Hematopoietic multipotent progenitor cell treated with erythropoietin and hydrocortisone succinate and interleukin-3 and kit ligand, for 17 days (in vitro differentiated cells): Measurements from ENCODE around the gene ARPC2.
"Not testable (repeated sequence)": the region's sequence is repeated elsewhere in the genome, so short reads cannot be mapped to it uniquely, and the experiment has no call there.

Experiments used
- DNase-seq: peaks from one replicate; pipeline ENCODE4 v3.0.0-alpha.2; 2015; ENCODE audit warnings: low spot score

The ARPC2 gene

DNA sequence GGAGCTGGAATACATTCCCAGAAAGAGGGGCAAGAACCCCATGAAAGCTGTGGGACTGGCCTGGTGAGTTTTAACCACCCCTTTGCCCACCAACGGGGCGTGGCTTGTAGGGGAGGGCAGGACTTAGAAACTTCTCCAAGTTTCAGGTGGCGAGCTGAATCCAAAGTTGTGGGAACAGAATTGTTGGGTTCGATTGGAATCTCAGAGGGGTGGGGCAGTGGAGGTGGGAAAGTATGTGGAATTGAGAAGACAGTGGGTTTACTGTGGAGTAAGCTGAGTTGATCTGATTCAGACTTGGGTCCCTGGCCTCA is 54.5 kb downstream of the ARPC2 start:
- peak; percentile 40 for DNase-seq

DNA sequence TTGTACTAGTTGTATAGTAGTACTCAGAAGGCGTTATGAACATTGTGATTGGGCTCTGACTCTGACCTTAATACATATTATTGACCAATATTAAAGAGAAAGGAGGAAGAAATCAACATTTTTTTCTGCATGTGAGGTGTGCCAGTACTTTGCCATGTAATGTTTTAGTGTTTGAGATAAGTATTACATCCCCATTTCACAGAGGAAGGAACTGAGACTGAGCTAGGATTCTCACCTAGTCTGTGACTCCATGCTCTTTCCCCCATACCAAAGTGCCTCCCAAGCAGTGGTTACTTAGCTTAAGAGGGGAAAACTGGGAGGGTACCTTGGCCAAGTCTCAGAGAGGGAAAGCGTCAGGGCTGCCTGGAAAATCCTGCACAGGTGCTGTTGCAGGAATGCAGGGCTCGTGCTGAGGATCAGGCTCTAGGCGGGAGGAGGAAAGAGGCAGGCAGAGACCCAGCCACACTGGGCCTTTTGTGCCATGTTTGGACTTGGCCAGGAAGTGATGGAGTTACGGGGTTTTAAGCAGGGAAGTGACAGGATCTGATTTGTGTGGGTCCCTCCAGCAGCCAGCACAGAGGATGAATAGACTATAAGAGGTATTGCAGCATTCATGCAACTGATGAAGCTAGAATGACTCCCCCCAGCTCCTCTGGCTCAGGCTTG is 55.0 kb downstream of the ARPC2 start:
- peak; percentile 31 for DNase-seq

DNA sequence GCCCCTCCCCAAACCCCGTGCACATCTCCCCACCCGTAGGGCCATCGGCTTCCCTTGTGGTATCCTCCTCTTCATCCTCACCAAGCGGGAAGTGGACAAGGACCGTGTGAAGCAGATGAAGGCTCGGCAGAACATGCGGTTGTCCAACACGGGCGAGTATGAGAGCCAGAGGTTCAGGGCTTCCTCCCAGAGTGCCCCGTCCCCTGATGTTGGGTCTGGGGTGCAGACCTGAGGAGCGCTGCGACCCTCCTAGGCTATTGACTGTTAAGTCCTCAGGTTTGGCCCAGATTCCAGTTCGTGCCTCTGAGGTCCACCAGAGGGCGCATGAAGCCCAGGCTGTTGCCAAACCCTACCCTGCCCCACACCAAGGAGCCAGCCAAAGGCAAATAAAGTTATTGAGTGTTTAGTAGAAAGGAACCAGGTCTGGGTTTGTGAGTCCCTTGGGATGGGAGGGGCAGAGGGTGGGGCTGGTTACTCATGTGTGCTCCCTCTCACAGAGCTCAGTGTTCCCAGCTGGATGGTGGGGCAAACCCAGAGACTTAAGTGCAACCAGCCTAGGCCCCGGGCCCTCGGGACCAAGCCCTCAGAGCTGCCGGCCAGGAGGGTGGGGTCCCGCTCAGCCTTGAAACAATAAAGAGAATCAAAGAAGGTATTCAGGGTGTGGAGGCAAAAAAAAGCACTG is 55.7 kb downstream of the ARPC2 start:
- DNase-seq, result peak; percentile 93

DNA sequence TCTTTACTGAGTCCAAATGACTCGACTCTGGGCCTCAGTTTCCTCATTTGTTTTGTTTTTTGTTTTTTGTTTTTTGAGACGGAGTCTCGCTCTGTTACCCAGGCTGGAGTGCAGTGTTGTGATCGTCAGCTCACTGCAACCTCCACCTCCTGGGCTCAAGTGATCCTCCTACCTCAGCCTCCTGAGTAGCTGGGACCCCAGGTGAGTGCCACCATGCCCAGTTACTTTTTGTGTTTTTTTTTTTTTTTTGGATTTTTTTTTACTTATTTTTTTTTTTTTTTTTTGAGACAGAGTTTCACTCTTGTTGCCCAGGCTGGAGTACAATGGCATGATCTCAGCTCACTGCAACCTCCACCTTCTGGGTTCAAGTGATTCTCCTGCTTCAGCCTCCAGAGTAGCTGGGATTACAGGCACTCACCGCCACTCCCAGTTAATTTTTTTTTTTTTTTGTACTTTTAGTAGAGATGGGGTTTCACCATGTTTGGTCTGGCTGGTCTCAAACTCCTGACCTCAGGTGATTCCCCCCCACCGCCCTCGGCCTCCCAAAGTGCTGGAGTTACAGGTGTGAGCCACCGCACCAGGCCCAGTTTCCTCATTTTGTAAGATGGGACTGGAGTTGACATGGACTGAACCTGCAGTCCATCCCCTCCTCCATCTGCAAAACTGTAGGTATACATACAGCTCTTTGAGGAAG is 56.4 kb downstream of the ARPC2 start:
- not testable (repeated sequence) for DNase-seq

DNA sequence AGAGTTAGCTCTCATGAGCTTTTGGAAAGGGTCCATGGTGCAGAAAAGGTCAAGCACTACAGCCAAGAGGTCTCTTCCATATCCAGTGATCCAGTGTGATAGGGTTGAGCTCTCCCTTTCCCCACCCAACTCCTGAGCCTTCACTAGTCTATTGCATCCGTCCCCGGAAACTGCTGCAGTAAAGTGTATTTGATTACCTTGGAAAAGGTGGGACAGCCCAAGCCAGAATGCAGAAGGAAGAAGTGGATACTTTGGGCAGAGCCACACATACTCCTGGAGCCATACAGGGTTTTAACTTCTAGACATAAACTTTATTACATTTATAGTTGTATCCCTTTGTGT is 56.9 kb downstream of the ARPC2 start:
- DNase-seq, result no peak

DNA sequence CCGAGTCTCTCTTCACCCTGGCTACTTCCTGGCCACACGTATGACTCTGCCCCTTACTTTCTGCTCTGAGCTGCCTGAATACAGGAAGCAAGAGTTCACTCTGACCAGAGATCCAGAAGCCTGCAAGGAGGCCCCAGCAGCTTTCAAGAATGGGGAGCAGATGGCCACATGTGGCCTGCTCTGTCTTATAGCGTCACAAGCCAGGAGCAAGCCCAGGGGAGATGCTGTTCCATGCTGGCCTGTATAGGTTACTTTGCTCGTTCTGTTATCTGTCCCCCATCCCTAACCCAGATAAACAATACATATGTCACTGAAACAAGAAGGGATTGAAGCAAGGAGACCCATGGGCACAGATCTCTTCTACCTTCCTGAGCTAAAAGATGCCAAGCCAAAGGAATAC is 57.6 kb downstream of the ARPC2 start:
- DNase-seq, result no peak

DNA sequence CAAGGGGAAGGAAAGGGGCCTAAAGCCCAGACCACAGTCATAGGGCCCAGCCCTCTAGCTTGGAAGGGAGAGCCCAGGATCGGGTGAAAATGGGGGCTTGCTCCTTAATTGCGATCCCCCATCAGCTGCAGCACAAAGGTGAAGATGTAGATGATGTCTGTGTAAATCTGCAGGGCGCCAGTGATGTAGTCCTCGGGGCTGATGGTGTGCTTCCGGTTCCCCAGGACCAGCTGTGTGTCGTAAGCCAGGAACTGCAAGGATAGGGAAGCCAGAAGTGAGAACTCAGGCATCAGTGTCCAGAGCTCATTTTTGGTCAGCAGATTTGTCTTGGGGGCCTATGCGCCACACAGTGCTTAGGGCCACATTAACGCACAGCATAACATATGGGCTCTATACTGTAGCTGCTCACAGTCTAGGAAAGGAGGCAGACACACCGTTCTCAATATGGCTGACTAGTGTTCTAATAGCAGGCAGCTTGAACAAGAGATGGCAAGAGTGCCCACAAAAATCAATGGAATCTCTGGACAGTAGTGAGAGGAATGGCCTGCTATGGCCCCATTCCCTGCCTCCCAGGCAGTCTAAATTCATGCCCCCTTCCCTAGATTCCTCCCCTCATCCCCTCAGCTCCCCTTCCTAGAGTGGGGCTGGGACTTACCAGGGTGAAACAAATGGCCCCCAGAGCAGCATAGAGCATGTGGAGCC is 58.5 kb downstream of the ARPC2 start:
- no peak for DNase-seq

DNA sequence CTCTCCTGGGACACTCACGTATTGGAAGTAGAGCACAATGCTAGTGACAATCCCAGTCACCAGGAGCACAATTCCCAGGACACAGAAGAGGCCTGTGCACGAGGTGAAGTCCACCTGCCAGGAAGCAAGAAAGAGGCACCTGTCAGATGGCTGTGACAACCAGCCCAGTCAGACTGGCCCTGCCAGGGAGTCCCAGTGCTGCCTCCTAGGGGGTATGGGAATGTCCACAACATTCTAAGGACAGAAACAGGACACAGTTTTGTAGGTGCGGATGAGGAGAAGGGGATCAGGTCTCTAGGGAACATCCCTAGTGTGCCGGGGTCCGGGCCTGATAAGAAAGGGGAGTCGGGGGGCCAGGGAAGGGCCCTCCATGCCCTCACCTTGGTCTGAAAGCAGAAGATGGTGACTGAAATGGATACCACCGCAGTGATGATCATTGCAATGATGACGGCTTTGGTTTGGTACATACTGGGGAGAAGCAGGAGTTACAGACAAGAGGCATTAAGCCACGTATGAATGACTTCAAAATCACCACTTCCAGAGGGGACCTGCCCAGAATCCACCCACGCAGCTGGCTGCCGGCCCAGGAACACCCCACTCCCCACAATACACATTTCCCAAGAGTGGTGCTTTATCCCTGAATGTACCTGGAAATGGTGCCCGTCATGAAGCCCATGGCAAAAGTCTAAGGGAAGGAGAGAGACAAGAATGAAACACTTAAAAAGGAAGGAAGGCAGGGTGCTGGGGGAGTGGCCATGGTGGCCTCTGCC is 60.2 kb downstream of the ARPC2 start:
- no peak for DNase-seq

DNA sequence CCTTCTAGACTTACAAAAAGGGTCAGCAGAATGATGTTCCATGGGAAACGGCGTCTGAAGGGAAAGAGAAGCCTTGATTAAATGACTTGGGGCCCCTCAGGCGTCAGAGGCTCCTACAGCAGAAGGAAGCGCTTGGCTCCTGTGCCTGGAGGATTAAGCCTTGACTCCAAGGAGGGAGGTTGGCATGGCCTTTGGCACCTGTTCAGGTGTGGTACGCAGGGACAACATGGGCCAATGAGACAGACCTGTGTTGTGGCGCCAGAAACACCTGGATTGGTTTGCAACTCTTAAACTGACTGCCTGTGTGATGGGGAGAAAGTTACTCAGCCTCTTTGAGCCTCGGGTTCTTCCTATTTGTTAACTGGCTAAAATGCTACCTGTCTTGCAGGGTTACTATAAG is 60.9 kb downstream of the ARPC2 start:
- DNase-seq, result no peak

DNA sequence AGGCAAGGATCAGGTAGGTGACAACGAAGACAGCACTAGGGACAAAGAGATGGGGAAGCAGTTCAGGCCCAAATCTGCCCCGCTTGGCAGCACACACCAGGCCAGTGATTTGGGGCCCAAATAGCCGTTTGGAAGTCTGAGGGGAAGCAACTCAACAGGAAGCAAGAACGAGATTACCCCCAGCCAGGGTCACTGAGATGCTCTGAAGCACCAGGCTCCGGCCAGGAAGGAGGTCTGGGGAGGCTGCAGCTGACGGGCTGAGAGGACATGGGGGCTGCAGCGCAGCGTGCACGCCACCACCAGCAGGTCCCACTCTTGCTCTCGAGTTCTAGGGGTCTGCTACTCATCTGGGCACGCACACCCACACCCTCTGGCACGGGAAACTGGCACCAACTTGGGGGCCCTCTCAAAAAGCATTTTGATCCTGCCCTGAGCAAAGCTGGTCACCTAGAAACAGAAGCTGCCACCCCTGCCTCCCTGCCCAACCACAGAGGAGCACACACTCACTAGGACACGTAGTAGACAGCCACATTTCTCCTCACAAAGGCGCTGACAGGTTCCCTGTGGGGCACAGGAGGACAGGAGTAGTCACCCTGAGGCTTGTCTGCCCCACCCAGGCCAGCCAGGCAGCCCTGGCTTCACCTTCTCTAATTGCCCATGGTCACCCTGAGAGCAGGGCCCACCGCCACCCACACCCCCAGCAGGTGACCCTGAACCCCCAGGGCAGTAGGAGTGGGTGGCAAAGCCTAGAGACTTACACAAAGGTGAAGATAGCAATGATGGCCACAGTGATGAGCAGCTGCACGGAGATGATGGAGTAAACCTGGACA is 61.8 kb downstream of the ARPC2 start:
- no peak for DNase-seq

DNA sequence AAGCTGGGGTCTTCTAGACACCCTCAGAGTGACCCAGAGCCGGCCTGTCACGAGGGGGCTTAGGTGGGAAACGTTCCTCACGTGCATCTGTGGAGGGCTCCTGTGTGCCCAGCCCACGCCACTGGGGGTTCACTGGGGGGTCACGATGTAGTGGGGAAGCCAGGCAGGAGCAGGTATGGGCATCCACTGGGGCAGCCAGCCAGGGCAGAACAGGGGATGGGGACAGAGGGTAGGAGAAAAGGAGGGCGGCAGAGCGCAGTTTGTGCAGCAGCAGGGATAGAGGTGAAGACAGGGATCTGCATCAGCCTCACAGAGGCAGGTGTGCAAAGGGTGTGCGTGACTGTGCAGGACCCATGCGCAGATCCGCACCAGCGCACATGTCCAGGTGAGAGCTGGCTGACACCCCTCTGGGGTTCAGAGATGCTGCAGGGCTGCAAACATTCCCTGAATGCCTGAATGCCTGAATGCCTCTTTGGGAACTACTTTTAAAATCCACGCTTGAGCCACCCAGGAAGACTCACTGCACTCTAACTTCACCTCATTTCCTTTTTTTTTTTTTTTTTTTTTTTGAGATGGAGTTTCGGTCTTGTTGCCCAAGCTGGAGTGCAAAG is 63.4 kb downstream of the ARPC2 start:
- DNase-seq, result no peak

DNA sequence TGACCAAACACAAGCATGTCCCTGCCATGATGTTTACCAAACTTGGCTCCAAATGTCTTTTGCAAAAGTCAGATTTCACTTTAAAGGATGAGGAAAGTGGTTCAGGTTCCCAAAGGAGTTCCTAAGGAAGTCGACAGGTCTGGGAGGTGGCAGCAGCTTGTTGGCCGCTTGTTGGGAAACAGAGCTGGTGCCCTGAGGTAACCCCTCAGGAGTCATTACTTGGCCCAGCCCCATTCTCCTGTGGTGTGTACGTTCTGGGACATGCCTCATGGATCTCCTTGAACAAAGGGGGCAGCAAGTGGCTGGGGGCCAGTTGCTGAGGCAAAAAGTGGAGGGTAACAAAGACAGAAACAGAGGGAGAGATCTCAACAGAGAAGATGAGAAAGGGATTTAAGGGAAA is 64.5 kb downstream of the ARPC2 start:
- no peak for DNase-seq

DNA sequence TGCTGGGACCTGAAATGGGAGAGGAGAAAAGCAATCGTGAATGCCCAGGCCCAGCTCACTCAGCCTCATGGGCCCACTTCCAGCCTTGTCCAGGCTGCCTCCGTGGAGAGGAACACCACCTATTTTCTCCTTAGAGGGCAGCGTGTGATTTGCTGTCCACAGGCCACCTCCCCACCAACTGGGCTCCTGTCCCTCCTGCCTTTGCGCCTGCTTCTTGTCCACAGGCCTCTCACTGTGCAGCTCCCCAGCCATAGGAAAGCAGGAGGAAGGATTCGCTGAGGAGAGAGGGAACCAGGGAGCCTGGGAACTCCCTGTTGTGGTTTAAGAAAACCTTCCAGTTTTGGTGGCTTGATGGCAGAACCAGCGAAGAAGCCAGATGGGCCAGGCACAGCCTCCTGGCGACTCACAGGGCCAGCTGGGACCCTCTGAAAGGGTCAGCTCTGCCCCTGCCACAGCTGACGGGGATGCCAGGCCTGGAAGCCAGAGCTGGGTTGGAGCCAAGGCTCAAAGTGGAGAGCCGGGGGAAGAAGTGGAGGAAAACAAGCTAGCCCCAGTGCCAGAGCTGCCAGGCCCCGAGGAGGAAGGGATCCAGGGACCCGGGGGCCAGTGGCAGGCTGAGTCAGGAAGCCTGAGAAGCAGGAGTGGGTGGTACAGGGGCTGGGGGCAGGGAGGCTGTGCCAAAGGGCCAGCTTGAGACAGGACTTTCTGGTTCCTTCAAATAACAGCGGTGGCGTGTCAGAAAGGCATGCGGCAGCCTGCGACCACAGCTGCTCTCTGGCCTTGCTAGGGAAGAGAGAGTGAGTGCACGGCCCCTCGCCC is 65.4 kb downstream of the ARPC2 start:
- DNase-seq, result no peak

DNA sequence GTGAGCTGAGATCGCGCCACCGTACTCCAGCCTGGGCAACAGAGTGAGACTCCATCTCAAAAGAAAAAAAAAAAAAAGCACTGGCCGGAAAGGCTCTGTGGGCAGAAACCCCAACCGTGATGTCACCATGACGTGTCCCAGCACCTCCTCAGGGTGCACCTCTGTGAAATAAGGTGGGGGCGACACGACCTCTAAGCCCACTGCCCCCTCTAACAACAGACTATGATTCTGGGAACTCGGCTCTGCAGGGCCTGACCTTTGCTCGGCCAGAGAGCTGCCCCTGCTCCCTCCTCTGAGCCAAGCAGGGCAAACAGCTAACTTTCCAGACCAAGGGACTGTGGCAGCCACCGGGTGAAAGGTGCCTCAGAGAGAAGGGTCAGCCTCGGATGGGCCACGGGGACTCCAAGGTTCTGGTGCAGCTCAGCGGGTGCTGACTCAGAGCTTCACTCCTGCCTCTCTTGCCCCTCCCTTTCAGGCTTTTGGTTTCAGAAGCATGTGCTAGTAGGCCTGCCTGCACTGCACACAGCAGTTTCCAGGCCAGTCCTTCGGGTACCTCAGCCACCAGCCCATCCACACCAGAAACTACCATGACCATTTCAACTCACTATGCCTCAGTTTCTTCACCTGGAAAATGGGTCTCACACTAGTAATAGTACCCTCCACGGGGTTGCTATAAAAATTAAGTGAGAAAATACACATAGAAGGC is 67.3 kb downstream of the ARPC2 start:
- peak; percentile 86 for DNase-seq

DNA sequence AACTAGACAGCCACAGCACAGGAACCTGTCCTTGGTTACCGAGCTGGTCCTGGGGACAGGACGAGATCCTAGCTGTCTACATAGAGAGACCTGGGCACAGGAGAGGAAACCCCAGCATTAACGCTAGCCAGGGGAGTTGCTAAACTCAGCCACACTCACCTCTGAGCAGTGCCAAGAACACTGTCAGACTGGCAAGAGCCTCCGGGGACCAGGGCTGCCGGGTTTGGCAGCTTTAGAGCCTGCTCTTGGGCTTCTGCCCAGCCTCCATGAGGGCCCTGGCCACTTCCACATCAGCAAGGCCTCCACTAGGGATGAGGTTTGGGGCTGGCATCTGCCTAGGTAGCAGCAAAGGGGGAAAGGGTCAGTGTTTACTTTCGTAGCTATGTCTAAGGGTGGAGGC is 68.6 kb downstream of the ARPC2 start:
- DNase-seq, result peak; percentile 77

DNA sequence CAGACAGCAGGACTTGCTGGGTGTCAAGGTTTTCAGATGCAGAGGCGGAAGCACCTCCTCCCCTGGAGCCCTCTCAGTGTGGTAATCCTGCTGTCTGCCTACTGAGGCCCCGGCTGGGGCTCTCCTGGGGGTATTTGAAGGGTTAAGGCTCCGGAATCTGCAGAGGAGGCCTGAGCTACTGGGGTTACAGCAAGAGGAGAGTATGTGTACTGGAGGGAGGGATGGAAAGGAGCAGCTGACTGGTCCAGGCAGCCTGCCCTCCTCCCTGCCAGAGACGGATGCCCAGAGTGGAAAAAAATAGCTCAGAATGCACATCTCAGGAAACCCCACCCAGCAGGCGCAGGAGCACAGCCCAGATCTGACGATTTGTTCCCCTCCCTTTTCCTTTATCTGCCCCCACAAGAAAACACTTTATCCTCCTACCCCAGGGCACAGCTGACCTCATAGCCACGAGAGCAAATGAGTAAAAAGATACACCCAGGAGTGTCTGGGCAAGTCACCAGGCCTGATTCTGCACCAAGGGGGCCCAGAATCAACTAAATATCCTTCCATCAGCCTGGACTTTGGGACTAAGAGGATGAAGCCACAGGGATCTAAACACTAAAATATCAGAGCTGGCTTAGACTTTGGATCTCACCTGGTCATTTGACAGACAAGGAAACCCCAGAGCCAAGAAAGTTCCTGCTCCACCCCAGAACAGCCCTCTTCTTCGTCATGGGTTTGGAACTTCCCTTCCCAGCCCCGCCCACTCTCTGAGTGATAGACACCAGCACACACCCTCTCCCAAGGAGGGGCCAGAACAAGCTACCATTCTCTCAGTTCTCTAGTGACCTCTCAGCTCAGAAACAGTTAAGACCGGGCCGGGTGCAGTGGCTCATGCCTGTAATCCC is 69.8 kb downstream of the ARPC2 start:
- peak; percentile 95 for DNase-seq

DNA sequence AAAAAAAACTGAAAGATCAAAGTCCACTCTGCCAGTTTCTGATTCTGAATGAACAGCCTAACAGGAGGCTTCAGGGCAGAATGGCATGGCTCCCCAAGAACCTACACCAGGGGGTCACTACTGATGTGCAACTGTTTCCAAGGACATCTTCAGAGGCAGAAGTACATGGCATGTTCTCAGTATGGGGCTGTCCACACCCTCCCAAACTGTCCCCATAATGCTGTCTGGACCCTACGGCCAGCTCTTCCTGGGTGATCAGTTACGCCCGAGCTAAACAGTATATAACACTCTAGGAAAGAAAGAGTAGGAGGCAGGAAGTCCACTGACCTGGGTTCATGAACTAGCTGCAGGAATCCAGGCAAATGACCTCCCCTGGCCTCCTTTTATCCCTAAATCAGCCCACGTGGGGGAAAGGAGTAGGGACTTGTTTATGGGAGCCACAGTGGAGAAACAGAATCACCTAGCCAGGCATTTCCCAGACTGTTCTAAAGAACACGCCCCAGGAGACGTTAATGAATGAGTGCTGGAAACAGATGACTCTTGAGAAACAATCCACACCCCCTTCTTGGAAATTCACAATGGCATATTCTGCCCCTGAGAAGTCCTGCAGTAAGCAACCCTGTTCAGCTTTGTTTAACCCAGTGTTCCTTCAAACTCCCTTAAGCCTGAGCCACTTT is 72.8 kb downstream of the ARPC2 start:
- DNase-seq, result peak; percentile 72
